ENCODE results near the gene PAIP2.

Gene PAIP2, protein sequence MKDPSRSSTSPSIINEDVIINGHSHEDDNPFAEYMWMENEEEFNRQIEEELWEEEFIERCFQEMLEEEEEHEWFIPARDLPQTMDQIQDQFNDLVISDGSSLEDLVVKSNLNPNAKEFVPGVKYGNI

DNA sequence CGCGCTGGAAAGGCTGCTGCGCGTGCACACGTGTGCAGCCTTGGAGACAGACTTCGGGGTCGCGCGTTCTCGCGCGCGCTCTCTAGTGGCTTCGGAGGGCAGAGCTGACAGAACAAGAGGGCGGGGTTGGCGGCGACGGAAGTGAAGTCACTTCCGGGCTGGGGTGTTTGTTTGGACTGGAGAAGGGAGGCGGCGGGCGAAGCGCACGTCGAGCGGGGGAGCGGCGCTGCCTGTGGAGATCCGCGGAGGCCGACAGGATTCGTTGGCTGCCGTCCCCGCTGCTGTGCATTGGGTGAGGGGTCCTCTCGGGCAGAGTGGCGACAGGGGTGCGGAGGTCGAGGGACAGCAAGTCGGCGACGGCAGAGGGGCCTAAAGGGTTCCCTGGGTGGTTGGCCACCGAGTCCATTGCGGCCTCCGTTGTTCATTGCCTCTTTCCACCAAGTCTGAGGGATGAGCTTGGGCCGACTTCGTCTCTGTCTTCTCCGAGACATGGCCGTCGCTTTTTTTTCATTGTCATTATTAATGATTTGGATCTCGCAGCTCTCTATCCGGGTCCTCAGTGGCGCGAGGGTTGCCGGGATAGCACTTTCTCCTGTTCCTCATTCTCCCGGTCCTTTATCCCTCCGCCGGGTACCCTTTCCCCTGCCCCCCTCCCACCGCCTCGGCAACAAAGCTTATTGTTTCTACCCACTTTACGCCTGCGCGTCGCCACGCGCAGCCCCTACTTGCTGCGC lies at the start of gene PAIP2:
TSS of gene PAIP2 (plus strand) at position 166 of the 734 bp plus-strand sequence. CDS start 21,931 bp downstream, outside the sequence.
- DNase-seq = peak; percentile 99

- no peak for DNase-seq
Measured at GRCh38 chr5:139293202-139293506, 48.5 kb upstream of the PAIP2 start.

DNA sequence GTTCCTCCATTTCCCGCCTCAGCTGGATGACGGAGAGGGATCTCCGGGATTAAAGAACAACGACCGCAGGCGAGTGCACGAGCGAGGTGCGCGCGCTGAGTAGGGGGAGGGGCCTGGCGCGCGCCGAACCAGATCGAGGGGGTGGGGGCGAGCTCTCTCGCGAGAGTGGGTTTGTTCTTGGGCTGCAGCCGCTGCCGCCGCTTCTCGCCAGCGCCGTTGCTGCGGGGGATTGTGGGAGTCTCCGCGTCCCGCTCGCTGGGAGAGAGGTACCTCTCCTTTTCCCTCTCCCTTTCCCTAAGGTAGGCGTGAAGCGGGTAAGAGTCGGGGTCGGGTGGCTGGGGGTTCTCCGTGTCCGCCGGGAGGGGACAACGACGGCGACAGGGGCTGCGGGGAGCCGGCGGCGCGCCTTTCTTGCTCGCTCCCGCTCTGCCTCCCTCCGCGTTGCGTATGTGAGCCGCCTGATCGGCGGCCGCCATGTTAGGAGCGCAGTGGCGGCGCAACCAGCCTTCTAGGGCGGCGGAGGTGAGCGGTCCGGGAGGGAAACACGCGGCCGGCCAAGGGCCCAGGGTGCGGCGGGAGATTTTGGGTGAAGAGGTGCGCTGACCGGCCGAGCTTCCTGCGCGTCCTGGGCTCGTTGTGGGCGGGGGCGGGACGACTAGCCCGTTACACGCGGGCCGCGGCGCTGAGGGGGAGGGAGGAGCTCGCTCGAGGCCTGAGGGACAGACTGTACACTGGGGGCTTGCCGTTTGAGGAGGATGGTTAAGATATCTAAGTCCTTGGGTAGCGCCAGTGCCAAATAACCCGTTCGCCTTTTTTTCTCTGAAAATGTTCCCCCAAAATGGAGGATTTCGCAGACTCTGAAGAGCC lies 47.9 kb upstream of the PAIP2 start, which contains the start of gene MATR3:
TSS of gene MATR3 (plus strand) at position 234 of the 867 bp plus-strand sequence. CDS start 13,676 bp downstream, outside the sequence.
- DNase-seq = peak; percentile 96

GRCh38 chr5:139294374-139295165 lies 47.1 kb upstream of the PAIP2 start:
- peak; percentile 85 for DNase-seq

- DNase-seq = no peak
Measured at GRCh38 chr5:139295346-139296057, 46.2 kb upstream of the PAIP2 start.

DNA sequence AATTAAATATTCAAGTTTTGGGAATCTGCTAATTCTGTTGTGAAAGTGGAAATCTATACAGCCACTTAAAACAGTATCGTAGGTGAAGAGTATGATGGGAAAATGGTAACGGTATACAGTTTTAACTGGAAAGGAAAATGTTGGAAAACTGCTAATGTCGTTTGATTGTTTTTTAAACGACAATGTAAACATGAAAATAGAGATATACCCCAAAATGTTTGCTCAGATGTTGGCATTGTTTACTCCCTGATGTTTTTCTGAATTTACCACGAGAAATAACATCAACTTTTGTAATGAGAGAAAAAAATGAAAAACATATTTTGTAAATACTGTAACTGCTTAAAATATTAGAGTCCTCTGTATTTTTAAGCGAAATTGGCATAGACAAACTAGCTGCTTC lies 45.5 kb upstream of the PAIP2 start:
- DNase-seq = no peak

DNA sequence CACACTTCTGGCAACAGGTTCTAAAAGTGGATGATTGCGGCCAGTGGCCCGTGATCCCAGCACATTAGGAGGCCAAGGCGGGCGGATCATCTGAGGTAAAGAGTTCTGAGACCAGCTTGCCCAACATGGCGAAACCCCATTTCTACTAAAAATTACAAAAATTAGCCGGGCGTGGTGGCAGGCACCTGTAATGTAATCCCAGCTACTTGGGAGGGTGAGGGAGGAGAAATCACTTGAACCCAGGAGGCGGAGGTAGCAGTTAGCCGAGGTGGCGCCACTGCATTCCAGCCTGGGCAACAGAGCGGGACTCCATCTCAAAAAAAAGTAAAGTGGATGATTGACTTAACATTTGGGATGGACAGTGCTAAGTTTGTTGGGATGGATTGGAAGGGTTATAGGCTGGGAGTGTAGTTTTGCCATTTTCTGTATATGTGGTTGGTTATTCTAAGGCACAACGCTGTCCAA lies 44.8 kb upstream of the PAIP2 start:
- no peak for DNase-seq

DNA sequence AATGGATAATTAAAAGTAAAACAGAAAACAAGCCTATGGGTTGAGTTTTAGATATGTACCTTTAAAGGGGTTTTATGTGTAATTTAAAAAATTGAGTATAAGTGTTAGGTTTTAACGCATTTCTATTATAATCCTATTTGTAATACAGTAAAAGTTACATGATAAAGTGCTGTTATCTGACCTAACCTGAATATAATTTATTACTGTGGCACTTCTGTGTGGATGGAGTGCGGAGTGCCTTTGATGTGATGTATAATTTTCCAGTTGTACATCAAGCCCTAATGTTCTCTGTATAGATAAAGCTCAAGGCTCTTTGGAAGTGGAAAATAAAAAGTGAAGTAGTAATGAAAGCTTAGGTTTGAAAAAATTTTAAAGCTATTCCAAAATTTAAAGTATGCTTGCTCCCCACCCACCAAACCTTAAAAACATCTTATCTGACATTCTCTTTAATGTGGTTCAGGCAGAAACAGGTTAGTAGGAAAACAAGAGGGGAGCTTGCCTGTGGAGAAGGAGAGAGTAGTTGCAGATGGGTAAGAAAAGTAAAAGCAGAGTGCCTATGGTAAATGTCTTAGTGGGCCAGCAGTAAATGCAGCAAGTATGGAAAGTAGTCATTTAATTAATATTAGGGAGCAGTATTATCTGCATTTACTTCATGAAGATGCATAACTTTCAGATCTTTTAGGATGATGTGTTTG lies 44.1 kb upstream of the PAIP2 start:
- no peak for DNase-seq

DNA sequence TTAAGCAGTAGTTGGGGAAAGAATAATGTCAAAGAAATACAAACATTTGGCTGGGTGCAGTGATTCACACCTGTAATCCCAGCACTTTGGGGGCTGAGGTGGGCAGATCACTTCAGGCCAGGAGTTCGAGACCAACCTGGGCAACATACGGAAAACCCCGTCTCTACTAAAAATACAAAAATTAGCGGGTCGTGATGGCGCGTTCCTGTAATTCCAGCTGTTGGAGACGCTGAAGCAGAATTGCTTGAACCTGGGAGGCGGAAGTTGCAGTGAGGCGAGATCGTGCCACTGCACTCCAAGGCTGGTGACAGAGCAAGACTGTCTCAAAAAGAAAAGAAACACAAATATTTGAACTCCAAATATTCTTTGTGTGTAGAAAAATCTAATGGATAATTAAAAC lies 43.4 kb upstream of the PAIP2 start:
- DNase-seq = no peak

DNA sequence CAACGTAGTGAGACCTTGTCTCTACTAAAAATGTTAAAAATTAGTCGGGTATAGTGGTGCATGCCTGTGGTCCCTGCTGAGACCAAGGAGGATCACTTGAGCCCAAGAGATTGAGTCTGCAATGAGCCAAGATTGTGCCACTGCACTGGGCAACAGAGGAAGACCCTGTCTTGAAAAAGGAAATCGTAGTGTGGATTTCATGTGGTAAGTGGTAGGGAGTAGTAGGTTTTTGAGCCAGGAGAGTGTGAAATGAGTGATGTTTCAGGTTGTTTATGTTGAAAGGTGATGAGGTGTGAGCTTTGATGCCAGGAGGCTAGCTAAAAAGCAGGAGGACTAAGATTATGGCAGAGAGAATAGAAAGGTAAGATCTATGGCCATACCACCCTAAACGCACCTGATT lies 42.2 kb upstream of the PAIP2 start:
- no peak for DNase-seq

- no peak for DNase-seq
Measured at GRCh38 chr5:139301808-139302499, 39.7 kb upstream of the PAIP2 start.

GRCh38 chr5:139304391-139305324 lies 37.0 kb upstream of the PAIP2 start:
- no peak for DNase-seq

DNA sequence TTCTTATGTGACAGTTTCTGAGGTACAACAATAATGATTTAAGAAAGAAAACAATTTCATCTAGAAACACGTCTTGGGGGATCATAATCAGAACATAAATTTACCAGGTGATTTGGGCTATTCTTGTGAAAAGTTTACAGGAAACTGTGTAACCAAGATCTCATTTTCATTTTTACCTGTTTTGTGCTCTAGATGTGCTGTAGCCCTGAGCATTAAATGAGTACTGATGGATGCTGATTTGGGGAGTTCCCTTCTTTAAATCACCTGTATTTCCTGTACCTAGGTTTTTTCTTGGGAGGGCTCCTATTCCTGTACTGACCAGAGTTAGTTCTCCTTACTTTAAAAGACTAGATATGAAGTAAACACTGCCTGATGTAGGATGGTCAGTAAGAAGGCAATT lies 35.5 kb upstream of the PAIP2 start:
- no peak for DNase-seq

GRCh38 chr5:139306628-139307379 lies 34.9 kb upstream of the PAIP2 start:
- DNase-seq = no peak

DNA sequence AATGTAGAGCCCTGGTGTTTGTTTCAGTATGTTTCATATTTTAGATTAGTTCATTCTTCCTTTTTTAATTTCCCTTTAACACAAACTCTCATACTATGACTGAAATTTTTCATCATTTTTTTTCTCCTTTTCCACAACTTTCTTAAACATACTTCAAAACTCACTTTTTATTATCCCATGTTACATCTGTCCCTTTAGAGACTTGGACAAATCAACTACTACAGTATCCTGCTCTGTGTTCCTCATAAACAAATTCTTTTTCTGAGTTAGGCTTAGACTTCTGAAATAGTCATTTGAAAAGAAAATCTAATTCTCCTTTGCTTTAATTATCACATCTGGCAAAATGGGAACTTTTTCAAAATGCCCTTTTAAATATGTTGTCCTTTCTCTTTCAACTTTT lies 32.9 kb upstream of the PAIP2 start:
- DNase-seq = no peak

DNA sequence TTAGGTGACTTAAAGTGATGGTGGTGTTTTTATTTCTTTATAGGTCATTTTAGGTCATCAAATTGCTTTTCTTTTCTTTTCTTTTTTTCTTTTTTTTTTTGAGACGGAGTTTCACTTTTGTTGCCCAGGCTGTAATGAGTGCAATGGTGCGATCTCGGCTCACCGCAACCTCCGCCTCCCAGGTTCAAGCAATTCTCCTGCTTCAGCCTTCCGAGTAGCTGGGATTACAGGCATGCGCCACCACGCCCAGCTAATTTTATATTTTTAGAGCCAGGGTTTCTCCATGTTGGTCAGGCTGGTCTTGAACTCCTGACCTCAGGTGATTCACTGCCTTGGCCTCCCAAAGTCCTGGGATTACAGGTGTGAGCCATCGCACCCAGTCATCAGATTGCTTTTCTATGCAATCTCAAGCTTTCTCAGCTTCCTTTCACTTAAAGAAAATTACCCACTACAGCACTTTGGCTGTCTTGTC lies 30.9 kb upstream of the PAIP2 start:
- DNase-seq = peak; percentile 16

- no peak for DNase-seq
Measured at GRCh38 chr5:139312075-139312474, 29.6 kb upstream of the PAIP2 start.

- no peak for DNase-seq
Measured at GRCh38 chr5:139314276-139314675, 27.4 kb upstream of the PAIP2 start.

GRCh38 chr5:139315056-139315615 lies 26.5 kb upstream of the PAIP2 start:
- DNase-seq = no peak
